ENCODE data around the gene VSTM1. TPM values are rescaled to one million over a fixed set of nuclear protein-coding genes. Genes with fewer than 3 reads are reported as not detected.

The VSTM1 gene
- total RNA-seq, 6 donors from 2014 or later, result 1.2 to 3.0 (median 1.7) TPM; not detected in 3

GRCh38 chr19:54009440-54009839 lies 54.3 kb downstream of the VSTM1 start:
- Histone ChIP-seq H3K36me3 (no peaks in the 10 kb centered on the region), H3K9me3 (no peaks in the 10 kb centered on the region), H3K27me3 (no peaks in the 10 kb centered on the region), H3K4me1 (no peaks in the 10 kb centered on the region), H3K4me3 (no peak overlapping the region), H3K27ac (no peak overlapping the region)
- DNase-seq, result no peak
- no peak for ATAC-seq (ENCODE audit: low FRiP score in 2 of 2)
- no peak for TF ChIP-seq POLR2A (IDR thresholded peaks at IDR 0.05)
- TF ChIP-seq EP300 (IDR thresholded peaks at IDR 0.05), result no peak
- TF ChIP-seq CTCF (IDR thresholded peaks at IDR 0.05), result no peak
- TF ChIP-seq POLR2AphosphoS5 (IDR thresholded peaks at IDR 0.05), result no peak
- 77 to 78% methylated on average over 8 of the region's 8 CpGs for WGBS, 2 donors

- 71 to 77% methylated on average over 10 of the region's 10 CpGs for WGBS, 2 donors
- ATAC-seq (ENCODE audit: low FRiP score in 2 of 2) (no peak), DNase-seq (no peak)
- Histone ChIP-seq H3K9me3 (no peaks in the 10 kb centered on the region), H3K4me1 (no peaks in the 10 kb centered on the region), H3K36me3 (no peaks in the 10 kb centered on the region), H3K27ac (no peak overlapping the region), H3K4me3 (no peak overlapping the region), H3K27me3 (peaks cover 0 to 4% (median 0%) of the 10 kb centered on the region in 4 donors)
- TF ChIP-seq CTCF (IDR thresholded peaks at IDR 0.05) (no peak), POLR2AphosphoS5 (IDR thresholded peaks at IDR 0.05) (no peak), EP300 (IDR thresholded peaks at IDR 0.05) (no peak), POLR2A (IDR thresholded peaks at IDR 0.05) (no peak)
These were observed 61.0 kb downstream of the VSTM1 start for GRCh38 chr19:54002495-54003315.

- TF ChIP-seq EP300 (IDR thresholded peaks at IDR 0.05) (no peak), POLR2A (IDR thresholded peaks at IDR 0.05) (no peak), POLR2AphosphoS5 (IDR thresholded peaks at IDR 0.05) (no peak), CTCF (IDR thresholded peaks at IDR 0.05) (no peak)
- no peaks in the 10 kb centered on the region for H3K4me1 ChIP-seq
- H3K9me3 ChIP-seq, result no peaks in the 10 kb centered on the region
- H3K27ac ChIP-seq, result no peak overlapping the region
- peaks cover 0 to 4% (median 0%) of the 10 kb centered on the region in 4 donors for H3K27me3 ChIP-seq
- no peak for ATAC-seq (ENCODE audit: low FRiP score in 2 of 2)
- no peak overlapping the region for H3K4me3 ChIP-seq
- no peaks in the 10 kb centered on the region for H3K36me3 ChIP-seq
- 68 to 77% methylated on average over 2 of the region's 2 CpGs for WGBS, 2 donors
- DNase-seq, result no peak
These were observed 62.2 kb downstream of the VSTM1 start for GRCh38 chr19:54001496-54001895.

- DNase-seq, result no peak
- Histone ChIP-seq H3K4me3 (no peak overlapping the region), H3K36me3 (no peaks in the 10 kb centered on the region), H3K9me3 (no peaks in the 10 kb centered on the region), H3K27ac (no peak overlapping the region), H3K27me3 (peaks cover 0 to 4% (median 0%) of the 10 kb centered on the region in 4 donors), H3K4me1 (no peaks in the 10 kb centered on the region)
- ATAC-seq (ENCODE audit: low FRiP score in 2 of 2), result no peak
- WGBS, 2 donors, result 78 to 80% methylated on average over 5 of the region's 5 CpGs
- no peak for TF ChIP-seq POLR2AphosphoS5 (IDR thresholded peaks at IDR 0.05)
- no peak for TF ChIP-seq EP300 (IDR thresholded peaks at IDR 0.05)
- TF ChIP-seq CTCF (IDR thresholded peaks at IDR 0.05), result no peak
- no peak for TF ChIP-seq POLR2A (IDR thresholded peaks at IDR 0.05)
These were observed 64.0 kb downstream of the VSTM1 start for GRCh38 chr19:53999694-54000093.

GRCh38 chr19:53998223-53998622 lies 65.5 kb downstream of the VSTM1 start:
- ATAC-seq (ENCODE audit: low FRiP score in 2 of 2) (no peak), DNase-seq (no peak)
- TF ChIP-seq POLR2A (IDR thresholded peaks at IDR 0.05) (no peak), CTCF (IDR thresholded peaks at IDR 0.05) (no peak), POLR2AphosphoS5 (IDR thresholded peaks at IDR 0.05) (no peak), EP300 (IDR thresholded peaks at IDR 0.05) (no peak)
- Histone ChIP-seq H3K36me3 (no peaks in the 10 kb centered on the region), H3K27ac (no peak overlapping the region), H3K4me3 (no peak overlapping the region), H3K4me1 (no peaks in the 10 kb centered on the region), H3K9me3 (no peaks in the 10 kb centered on the region), H3K27me3 (peaks cover 0 to 5% (median 1%) of the 10 kb centered on the region in 4 donors)
- WGBS, 2 donors, result 50 to 56% methylated on average over 7 of the region's 7 CpGs

Data from upper lobe of left lung (tissue), 6 donors.